Muscle of arm (tissue), 12 donors: ENCODE results near the gene AKNA. TPM values are rescaled to one million over a fixed set of nuclear protein-coding genes. Genes with fewer than 3 reads are reported as not detected.

Experiments used
- DNase-seq: peaks from one replicate; pipeline ENCODE4 v3.0.0-alpha.2; 2013
- polyA plus RNA-seq, 12 donors: library from polyadenylated mRNA; unstranded; fragments of 120-200 nt; gene quantifications; one replicate each; pipeline ENCODE4 v1.2.1, GENCODE V29; 2013; ENCODE audit not compliant: insufficient read length in 12 of 12

The AKNA gene
- polyA plus RNA-seq, 12 donors, result 5.4 to 25.5 (median 8.8) TPM; not detected in 1

- DNase-seq, result no peak
Measured at GRCh38 chr9:114375386-114376175, 12.2 kb downstream of the AKNA start.

- DNase-seq, result no peak
Measured at GRCh38 chr9:114374936-114375335, 12.8 kb downstream of the AKNA start.

GRCh38 chr9:114373960-114374730, 13.6 kb downstream of the AKNA start:
- no peak for DNase-seq

GRCh38 chr9:114372921-114373448, 14.8 kb downstream of the AKNA start:
- DNase-seq, result no peak

GRCh38 chr9:114371973-114372917, 15.5 kb downstream of the AKNA start:
- DNase-seq, result no peak

- no peak for DNase-seq
Measured at GRCh38 chr9:114371343-114371944, 16.3 kb downstream of the AKNA start.

DNA sequence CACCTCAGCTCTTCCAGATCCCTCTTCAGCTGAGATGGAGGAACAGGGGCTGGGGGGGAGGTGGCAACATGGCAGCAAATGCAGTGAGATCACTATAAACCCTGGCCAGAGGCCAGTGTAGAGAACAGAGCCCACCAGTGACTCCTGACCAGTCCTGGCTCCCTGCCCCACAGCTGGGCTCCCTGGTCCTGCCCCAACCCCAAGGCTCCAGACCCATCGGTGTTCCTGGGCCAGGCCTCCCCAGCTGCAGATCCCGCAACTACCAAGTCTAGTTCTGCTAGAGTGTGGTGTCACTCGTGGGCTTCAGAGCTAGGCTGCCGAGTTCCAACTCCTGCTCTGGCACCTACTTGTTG, 16.8 kb downstream of the AKNA start:
- no peak for DNase-seq

- no peak for DNase-seq
Measured at GRCh38 chr9:114370251-114370967, 17.4 kb downstream of the AKNA start.

- no peak for DNase-seq
Measured at GRCh38 chr9:114369216-114370130, 18.3 kb downstream of the AKNA start.

DNA sequence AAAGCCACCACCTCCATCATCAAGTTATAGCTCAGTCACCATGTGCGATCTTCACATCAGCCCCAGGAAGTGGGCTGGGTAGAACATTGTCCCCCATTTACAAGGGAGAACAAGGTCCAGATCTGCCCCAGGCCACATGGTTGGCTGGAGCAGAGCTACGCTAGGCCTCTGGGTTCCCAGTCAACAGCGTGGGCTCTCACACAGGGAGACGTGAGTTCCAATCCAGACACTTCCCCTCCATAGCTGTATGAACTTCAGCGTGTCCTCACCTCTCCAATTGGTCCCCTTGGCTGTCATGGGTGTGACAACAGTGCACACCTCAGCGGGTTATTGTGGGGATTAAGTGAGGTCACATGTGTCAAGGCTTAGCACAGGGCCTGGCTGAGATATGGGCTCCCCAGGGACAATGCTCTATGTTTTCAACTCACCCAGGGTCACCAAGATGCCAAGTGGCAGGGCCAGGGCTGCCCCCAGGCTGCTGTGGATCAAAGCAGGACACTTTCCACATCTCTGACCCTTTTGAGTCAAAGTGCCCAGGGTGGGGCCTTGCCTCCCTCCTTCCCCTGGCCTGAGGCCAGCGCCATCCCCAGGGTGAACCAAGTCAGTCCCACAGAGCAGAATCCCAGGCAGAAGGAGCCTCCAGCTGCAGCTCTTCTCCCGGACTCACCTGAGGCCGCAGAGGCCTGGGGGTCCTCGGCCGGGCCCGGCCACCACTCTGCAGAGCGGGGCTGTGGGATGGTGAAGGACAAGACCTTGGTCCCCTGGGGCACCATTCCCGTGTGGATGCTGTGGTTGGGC, 19.8 kb downstream of the AKNA start:
- DNase-seq, result no peak

- DNase-seq, result no peak
Measured at GRCh38 chr9:114367366-114367765, 20.4 kb downstream of the AKNA start.

GRCh38 chr9:114366334-114367128, 21.3 kb downstream of the AKNA start:
- no peak for DNase-seq

DNA sequence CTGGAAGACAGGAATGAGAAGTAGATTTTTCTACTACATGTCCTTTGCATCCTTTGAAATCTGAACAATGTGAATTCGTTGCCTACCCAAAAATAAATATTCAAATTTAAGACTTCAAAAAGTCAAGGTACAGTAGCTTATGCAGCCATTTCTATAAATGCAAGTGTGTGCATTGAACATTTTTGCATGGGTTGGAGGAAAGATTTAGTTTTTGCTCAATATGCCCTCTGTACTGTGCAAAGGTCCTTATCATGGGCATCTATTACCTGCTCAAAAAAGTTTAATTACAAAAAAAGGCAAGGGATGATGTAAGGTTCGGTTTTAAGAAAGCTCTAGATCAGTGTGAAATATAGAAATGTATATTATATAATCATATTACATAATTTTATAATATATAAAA, 22.6 kb downstream of the AKNA start:
- DNase-seq, result no peak

DNA sequence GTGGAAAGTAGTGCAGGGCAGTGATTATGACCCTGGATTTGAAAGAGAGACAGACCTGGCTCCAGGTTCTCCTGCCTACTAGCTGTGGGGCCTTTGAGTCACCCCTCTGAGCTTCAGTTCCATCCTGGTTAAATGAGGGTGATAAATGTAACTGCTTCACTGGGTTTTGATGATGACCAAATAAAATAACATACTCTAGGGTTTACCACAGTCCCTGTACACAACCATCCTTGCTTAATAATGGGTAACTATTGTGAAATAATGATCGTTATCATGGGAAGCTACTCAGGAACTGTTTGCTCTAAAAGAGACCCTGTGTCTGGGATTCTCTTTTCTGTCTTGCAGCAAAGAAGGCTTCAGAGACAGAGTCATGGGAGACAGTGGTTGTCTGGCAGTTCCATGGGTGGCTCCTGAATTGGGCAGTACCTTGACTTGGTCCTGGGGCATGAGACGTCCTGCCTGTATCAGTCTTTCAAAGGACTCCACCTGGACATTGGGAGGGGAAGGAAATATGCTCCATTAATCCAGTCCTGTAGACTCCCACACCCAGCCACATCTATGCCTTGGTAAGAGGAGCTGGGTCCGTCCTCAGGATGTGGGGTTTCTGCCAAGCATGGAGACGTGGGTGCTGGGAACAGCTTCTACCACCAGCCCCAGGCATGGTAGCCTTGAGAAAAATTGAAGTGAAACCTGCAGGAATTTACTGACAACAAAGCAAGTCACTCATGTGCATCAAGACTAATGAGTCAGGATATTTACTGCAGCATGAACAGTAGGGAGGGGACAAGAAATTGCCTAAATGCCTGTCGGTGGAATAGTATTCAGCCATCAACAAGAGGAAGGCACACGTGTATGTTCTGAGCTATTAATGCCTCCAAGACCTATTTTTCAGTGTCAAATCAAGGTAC, 23.4 kb downstream of the AKNA start:
- DNase-seq, result no peak

GRCh38 chr9:114363424-114363823, 24.4 kb downstream of the AKNA start:
- DNase-seq, result no peak

DNA sequence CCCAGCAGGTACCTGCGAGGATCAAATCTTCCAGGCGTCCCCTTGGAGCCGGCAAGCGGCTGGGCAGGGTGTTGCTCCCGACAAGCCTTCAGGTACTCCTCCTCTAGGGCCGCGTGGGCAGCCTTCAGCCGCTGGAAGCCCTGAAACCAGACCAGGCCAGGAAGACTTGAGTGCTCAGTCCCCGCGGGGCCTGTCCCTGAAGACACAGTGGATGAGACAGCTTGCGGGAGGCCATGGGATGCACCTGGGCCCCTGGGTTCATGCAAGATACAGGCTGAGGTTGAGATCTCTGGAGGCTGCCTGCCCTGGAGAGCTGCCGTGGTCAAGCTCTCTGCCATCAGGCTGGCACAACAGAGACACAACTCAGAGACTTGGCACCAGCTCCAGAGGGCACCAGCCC, 25.4 kb downstream of the AKNA start:
- DNase-seq, result no peak

DNA sequence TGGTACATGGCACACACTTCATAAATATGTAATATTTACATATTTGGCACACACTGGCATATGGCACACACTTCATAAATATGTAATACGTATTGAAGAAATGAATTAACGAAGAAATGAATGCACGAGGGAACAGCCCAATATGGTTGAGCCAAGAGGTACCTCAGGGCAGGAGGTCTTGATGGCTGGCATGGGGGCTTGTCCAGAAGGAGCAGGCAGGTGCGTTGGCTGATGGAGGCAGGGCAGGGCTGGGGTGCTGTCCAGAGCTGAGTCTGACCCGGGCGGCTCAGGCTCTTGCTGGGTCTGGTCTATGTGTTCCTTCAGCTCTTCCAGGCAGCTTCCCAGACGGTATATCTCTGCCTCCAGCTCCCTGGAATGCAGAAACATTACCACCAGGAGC, 26.2 kb downstream of the AKNA start:
- no peak for DNase-seq
